H4 (cell line): ENCODE measurements around the gene RNF187. TPM values are rescaled to one million over a fixed set of nuclear protein-coding genes. Genes with fewer than 3 reads are reported as not detected.
A peak's percentile ranks its signal among the peaks of the same experiment; 100 is the strongest.
"Not testable (repeated sequence)": the region's sequence is repeated elsewhere in the genome, so short reads cannot be mapped to it uniquely, and the experiment has no call there.

Experiments
- DNase-seq: peaks from one replicate; pipeline ENCODE4 v3.0.0-alpha.2; 2015; ENCODE audit warnings: low spot score
- total RNA-seq: library from RNA; depleted of rRNA; stranded (reverse); fragments of >200 nt; shearing (Covaris generic); gene quantifications from 2 replicates; pipeline ENCODE4 v1.2.3, GENCODE V29; 2014

The RNF187 gene
- total RNA-seq, 1 experiment from 2014 or later = 44.9 TPM

- peak; percentile 81 for DNase-seq
These were observed 416 bp upstream of the RNF187 start for GRCh38 chr1:228486596-228487335.

GRCh38 chr1:228488125-228488817 lies 1.1 kb downstream of the RNF187 start:
- no peak for DNase-seq

- no peak for DNase-seq
These were observed 1.9 kb downstream of the RNF187 start for GRCh38 chr1:228488818-228489674.

- peak; percentile 51 for DNase-seq
These were observed 3.2 kb downstream of the RNF187 start for GRCh38 chr1:228490120-228491078.

GRCh38 chr1:228493141-228494043 lies 6.2 kb downstream of the RNF187 start:
- DNase-seq = no peak

- no peak for DNase-seq
These were observed 6.8 kb downstream of the RNF187 start for GRCh38 chr1:228494044-228494353.

GRCh38 chr1:228494391-228494790 lies 7.2 kb downstream of the RNF187 start:
- no peak for DNase-seq

GRCh38 chr1:228494970-228495853 lies 8.0 kb downstream of the RNF187 start:
- no peak for DNase-seq

GRCh38 chr1:228496084-228496483 lies 8.9 kb downstream of the RNF187 start:
- no peak for DNase-seq

GRCh38 chr1:228496494-228496893 lies 9.3 kb downstream of the RNF187 start:
- DNase-seq = no peak

- no peak for DNase-seq
These were observed 10.0 kb downstream of the RNF187 start for GRCh38 chr1:228497206-228497605.

GRCh38 chr1:228497817-228498216 lies 10.6 kb downstream of the RNF187 start:
- no peak for DNase-seq

- no peak for DNase-seq
These were observed 13.1 kb downstream of the RNF187 start for GRCh38 chr1:228500143-228500734.

GRCh38 chr1:228500901-228501871 lies 14.0 kb downstream of the RNF187 start:
- peak; percentile 62 for DNase-seq

GRCh38 chr1:228502522-228502921 lies 15.3 kb downstream of the RNF187 start:
- DNase-seq = no peak

- not testable (repeated sequence) for DNase-seq
These were observed 18.8 kb downstream of the RNF187 start for GRCh38 chr1:228505944-228506343.

- no peak for DNase-seq
These were observed 20.9 kb downstream of the RNF187 start for GRCh38 chr1:228507961-228508652.
